ENCODE results near the gene IGFBP2. TPM values are rescaled to one million over a fixed set of nuclear protein-coding genes. Genes with fewer than 3 reads are reported as not detected.

Gene IGFBP2
- total and polyA plus RNA-seq, 2 of the 8 experiments (the other 6 are each of a cell fraction or from before 2014, with no cell fraction given), result 326 to 782 TPM

- ChIA-PET POLR2A (ENCODE audit: partially characterized antibody) (no interaction called here), CTCF (ENCODE audit: partially characterized antibody) (interaction anchor here (0.6 to 5.4 kb wide), 44 partner anchors 10 to 1015 kb away, joined by 3 to 41 read pairs (median 4); no protein-coding TSS in a partner anchor)
- FAIRE-seq (no peak), DNase-seq (ENCODE audit: low read depth in 1 of 2, low spot score in 2 of 2) (no peak)
- Histone ChIP-seq H3K9ac (replicated peaks in 1 of 4; ENCODE audit: extremely low read depth in 1 of 4, low read depth in 3 of 4, low read length in 3 of 4) (no peak overlapping the region), H3K4ac (replicated peaks; ENCODE audit: insufficient read length, low read depth, low read length) (no peak overlapping the region), H2BK12ac (ENCODE audit: low read depth, low read length) (no peak overlapping the region), H3K18ac (ENCODE audit: extremely low read depth, low read length) (no peak overlapping the region), H2BK15ac (ENCODE audit: low read length) (no peak overlapping the region), H3K4me1 (replicated peaks in 1 of 4; ENCODE audit: control insufficient read depth in 3 of 4, insufficient read depth in 4 of 4, low read length in 3 of 4) (peaks cover 3 to 9% (median 6%) of the 10 kb centered on the region in 4 experiments), H3K4me2 (ENCODE audit: insufficient read depth in 1 of 2, low read depth in 2 of 2, low read length in 2 of 2) (no peak overlapping the region), H3K23me2 (ENCODE audit: low read depth, low read length) (peaks cover 17% of the 10 kb centered on the region), H3K79me2 (ENCODE audit: control insufficient read depth in 1 of 2, insufficient read depth in 2 of 2, low read length in 2 of 2) (no peaks in the 10 kb centered on the region), H2AFZ (ENCODE audit: low read length) (no peak overlapping the region), H3K27ac (ENCODE audit: low read depth, low read length) (no peak overlapping the region), H3K36me3 (ENCODE audit: control insufficient read depth in 2 of 4, insufficient read depth in 4 of 4, low read length in 3 of 4) (no peaks in the 10 kb centered on the region), H3K56ac (replicated peaks; ENCODE audit: insufficient read length, low read depth, low read length) (no peak overlapping the region), H2BK5ac (ENCODE audit: low read depth, low read length) (no peak overlapping the region), H4K91ac (replicated peaks; ENCODE audit: insufficient read length, low read length) (no peak overlapping the region), H2BK20ac (ENCODE audit: low read length) (no peak overlapping the region), H4K5ac (ENCODE audit: insufficient read length, low read depth, low read length) (no peak overlapping the region), H3K27me3 (replicated peaks in 1 of 4; ENCODE audit: control insufficient read depth in 3 of 4, extremely low read depth in 1 of 4, insufficient read depth in 3 of 4, low read length in 3 of 4) (peaks cover 0 to 16% (median 14%) of the 10 kb centered on the region in 4 experiments; a peak in 5 of 7 replicates), H2BK120ac (replicated peaks; ENCODE audit: low read depth, low read length) (no peak overlapping the region), H3K23ac (ENCODE audit: insufficient read length) (no peak overlapping the region), H3K79me1 (ENCODE audit: low read depth, low read length) (no peaks in the 10 kb centered on the region), H4K20me1 (replicated peaks in 1 of 2; ENCODE audit: control insufficient read depth in 1 of 2, insufficient read depth in 2 of 2, low read length in 2 of 2) (no peaks in the 10 kb centered on the region), H2AK5ac (ENCODE audit: low read depth, low read length) (no peak overlapping the region), H3K9me3 (ENCODE audit: insufficient read depth in 2 of 2, low read depth in 1 of 2, low read length in 1 of 2) (no peaks in the 10 kb centered on the region), H3K4me3 (ENCODE audit: extremely low read depth in 1 of 4, insufficient read depth in 2 of 4, low read depth in 3 of 4, low read length in 4 of 4) (no peak overlapping the region), H3K14ac (ENCODE audit: insufficient read length) (no peak overlapping the region), H4K8ac (ENCODE audit: extremely low read depth, insufficient read depth, low read length) (no peak overlapping the region)
- WGBS, 2 experiments (ENCODE audit: extremely low coverage in 1 of 2, insufficient coverage in 1 of 2, insufficient read length in 1 of 2, insufficient replicate concordance in 2 of 2, low coverage in 1 of 2, low lambda C conversion rate in 2 of 2, missing lambda C conversion rate in 1 of 2), result 83% methylated on average over 6 of the region's 6 CpGs; no CpG with 5 or more reads in 1 of the 2 experiments
- TF ChIP-seq RBBP5 (IDR thresholded peaks at IDR 0.05; ENCODE audit: borderline replicate concordance, low read depth, low read length) (no peak), E2F6 (IDR thresholded peaks at IDR 0.05) (no peak), PHF8 (conservative IDR thresholded peaks at IDR 0.05; ENCODE audit: low read depth, low read length) (no peak)
Observed at GRCh38 chr2:216698293-216698692, 65.1 kb downstream of the IGFBP2 start.

All from H1 (cell line).